Right lobe of liver (tissue), 6 donors: ENCODE results near the gene SUGCT. TPM values are rescaled to one million over a fixed set of nuclear protein-coding genes. Genes with fewer than 3 reads are reported as not detected.

ENCODE experiments used
- ATAC-seq, 4 donors: fragments of 200-7000 bp; cut with Tn5 transposase; one replicate each; pipeline ENCODE4 v1.9.1; 2020; ENCODE audit warnings: mild to moderate bottlenecking in 4 of 4, moderate library complexity in 4 of 4
- DNase-seq, 3 donors: peaks; one replicate each; pipeline ENCODE4 v3.0.0-alpha.2; 2020
- H3K27ac ChIP-seq, 3 donors: fragments of 200-600 bp; one replicate each; pipeline ENCODE4 v1.8.0; 2022
- H3K27me3 ChIP-seq, 2 donors: fragments of 200-600 bp; one replicate each; pipeline ENCODE4 v1.8.0; 2022
- H3K36me3 ChIP-seq, 4 donors: fragments of 200-600 bp; sonication (generic) in 1 of 4; one replicate each; pipeline versions ENCODE4 v1.5.1 to v1.8.0; 2017 to 2022; ENCODE audit warnings: control low read depth in 1 of 4
- H3K4me1 ChIP-seq, 4 donors: fragments of 200-600 bp; sonication (generic) in 1 of 4; one replicate each; pipeline versions ENCODE4 v1.5.1 to v1.8.0; 2017 to 2022; ENCODE audit warnings: control low read depth in 1 of 4
- H3K4me3 ChIP-seq, 3 donors: fragments of 200-600 bp; one replicate each; pipeline ENCODE4 v1.8.0; 2022
- H3K9me3 ChIP-seq, 4 donors: fragments of 200-600 bp; sonication (generic) in 1 of 4; one replicate each; pipeline versions ENCODE4 v1.5.1 to v1.8.0; 2017 to 2022; ENCODE audit warnings: control low read depth in 1 of 4
- POLR2A ChIP-seq: fragments of 450-650 bp; IDR thresholded peaks from one replicate; pipeline ENCODE4 v1.6.1; 2017; ENCODE audit warnings: antibody characterized with exemption, mild to moderate bottlenecking
- WGBS: methylation state at CpG from one replicate; pipeline ENCODE4 v1.1.6; 2018; ENCODE audit warnings: low coverage, low lambda C conversion rate; ENCODE audit not compliant: insufficient coverage; ENCODE audit errors: missing lambda C conversion rate; 5-methylcytosine and 5-hydroxymethylcytosine counted together
- intact Hi-C, 2 donors: fragments of 100-400 bp; cut with DNase I; formaldehyde crosslinking; loops; one replicate each; pipeline versions ENCODE4 v1.11.2 to v1.14.1; 2022
- total RNA-seq, 6 experiments: library from RNA; depleted of rRNA in 2 of 6; stranded (reverse); fragments of >200 nt in 2 of 6; fragmentation: NEBNext Ultra II Directional in 3 of 6; extraction: Animal tissue kit (Norgen Biotek cat#: 25700) in 3 of 6; gene quantifications; one replicate each; pipeline versions ENCODE4 v1.1.0 to v1.2.4, GENCODE V29; 2016 to 2023
- TF ChIP-seq, protein P1 (sequence below), 4 donors: fragments of 200-600 bp in 3 of 4; fragments of 450-650 bp in 1 of 4; IDR thresholded peaks; one replicate each; pipeline versions ENCODE4 v1.5.1 to v1.8.0; 2016 to 2022; ENCODE audit warnings: antibody characterized with exemption in 4 of 4, mild to moderate bottlenecking in 2 of 4
- donor health status: DM: no; HTN: yes; CAD: no.
- donor health status: DM: no; HTN: no; CAD: no.
- donor health status: DM: no; HTN: no; CAD: no.
- donor health status: DM: no; HTN: yes; CAD: no.
- donor health status: DM: no; HTN: yes; CAD: no.

Gene SUGCT
- total RNA-seq, 6 experiments from 2014 or later: 10.1 to 21.0 (median 14.2) TPM

DNA sequence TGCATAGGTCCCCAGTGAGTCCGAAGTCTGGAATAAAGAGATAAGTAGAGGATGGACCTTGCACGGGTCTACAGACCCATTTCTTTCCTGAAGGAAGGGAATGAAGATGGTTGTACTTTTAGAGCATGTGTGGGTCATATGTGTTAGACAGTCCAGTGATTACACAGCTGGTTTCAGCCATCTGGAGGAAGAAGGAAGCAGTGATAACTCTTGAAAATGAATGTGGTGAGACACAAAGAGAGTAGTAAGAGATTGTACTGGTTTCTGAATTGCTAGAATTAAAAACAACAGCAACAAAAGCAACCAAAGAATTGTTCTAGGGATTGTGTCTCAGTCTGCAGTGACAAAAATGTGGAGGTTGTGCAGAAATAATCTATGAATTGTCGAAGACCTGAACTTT is 258.9 kb downstream of the SUGCT start:
- no peak for TF ChIP-seq POLR2A
- TF ChIP-seq, protein P1, sequence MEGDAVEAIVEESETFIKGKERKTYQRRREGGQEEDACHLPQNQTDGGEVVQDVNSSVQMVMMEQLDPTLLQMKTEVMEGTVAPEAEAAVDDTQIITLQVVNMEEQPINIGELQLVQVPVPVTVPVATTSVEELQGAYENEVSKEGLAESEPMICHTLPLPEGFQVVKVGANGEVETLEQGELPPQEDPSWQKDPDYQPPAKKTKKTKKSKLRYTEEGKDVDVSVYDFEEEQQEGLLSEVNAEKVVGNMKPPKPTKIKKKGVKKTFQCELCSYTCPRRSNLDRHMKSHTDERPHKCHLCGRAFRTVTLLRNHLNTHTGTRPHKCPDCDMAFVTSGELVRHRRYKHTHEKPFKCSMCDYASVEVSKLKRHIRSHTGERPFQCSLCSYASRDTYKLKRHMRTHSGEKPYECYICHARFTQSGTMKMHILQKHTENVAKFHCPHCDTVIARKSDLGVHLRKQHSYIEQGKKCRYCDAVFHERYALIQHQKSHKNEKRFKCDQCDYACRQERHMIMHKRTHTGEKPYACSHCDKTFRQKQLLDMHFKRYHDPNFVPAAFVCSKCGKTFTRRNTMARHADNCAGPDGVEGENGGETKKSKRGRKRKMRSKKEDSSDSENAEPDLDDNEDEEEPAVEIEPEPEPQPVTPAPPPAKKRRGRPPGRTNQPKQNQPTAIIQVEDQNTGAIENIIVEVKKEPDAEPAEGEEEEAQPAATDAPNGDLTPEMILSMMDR (IDR thresholded peaks at IDR 0.05): no peak
- H3K27me3 ChIP-seq: no peaks in the 10 kb centered on the region
- no peaks in the 10 kb centered on the region for H3K9me3 ChIP-seq
- DNase-seq: no peak
- no peak overlapping the region for H3K4me3 ChIP-seq
- no peak for ATAC-seq
- WGBS: 66% methylated on average over 3 of the region's 3 CpGs
- no peaks in the 10 kb centered on the region for H3K36me3 ChIP-seq
- intact Hi-C loops: no loop called here
- no peaks in the 10 kb centered on the region for H3K4me1 ChIP-seq
- H3K27ac ChIP-seq: no peak overlapping the region

DNA sequence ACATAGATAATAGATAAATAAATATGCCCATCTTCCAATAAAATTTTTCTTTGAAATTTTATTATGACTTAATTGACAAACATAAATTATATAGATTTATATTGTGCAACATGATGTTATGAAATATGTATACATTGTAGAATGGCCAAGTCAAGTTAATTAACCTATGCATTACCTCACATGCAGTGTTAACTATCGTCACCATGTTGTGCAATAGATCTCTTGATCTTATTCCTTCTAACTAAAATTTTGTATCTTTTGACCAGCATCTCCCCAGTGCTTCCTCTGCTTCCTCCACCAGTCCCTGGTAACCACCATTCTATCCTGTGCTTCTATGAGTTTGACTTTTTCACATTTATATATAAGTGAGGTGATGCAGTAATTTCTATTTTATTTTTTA is 259.6 kb downstream of the SUGCT start:
- no peak overlapping the region for H3K27ac ChIP-seq
- H3K9me3 ChIP-seq: no peaks in the 10 kb centered on the region
- no peak overlapping the region for H3K4me3 ChIP-seq
- H3K4me1 ChIP-seq: no peaks in the 10 kb centered on the region
- 58% methylated on average over 1 of the region's 1 CpG for WGBS
- H3K36me3 ChIP-seq: no peaks in the 10 kb centered on the region
- ATAC-seq (no peak), DNase-seq (no peak)
- TF ChIP-seq, protein P1 (IDR thresholded peaks at IDR 0.05): no peak
- TF ChIP-seq POLR2A: no peak
- intact Hi-C loops: no loop called here
- H3K27me3 ChIP-seq: no peaks in the 10 kb centered on the region

DNA sequence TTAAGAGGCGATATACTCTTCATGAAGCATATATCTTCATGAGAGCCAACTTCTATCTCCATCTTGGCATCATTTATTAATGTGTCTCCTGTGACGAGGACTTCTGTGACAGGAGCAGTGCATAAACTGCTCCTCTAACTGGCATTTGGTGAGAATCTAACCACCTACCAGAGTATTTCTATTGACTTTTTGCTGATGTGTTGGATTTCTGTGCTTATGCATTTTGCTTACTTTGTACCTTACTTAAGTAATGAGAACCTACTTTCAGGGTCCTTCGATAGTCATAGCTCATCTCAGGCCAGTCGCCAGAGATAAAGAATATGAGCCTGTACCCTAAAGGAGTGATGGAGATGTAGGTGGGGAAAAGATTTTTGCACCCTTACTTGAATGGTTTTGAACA is 265.7 kb downstream of the SUGCT start:
- Histone ChIP-seq H3K4me1 (peaks cover 0 to 21% (median 6%) of the 10 kb centered on the region in 4 donors), H3K36me3 (no peaks in the 10 kb centered on the region), H3K4me3 (no peak overlapping the region), H3K27me3 (no peaks in the 10 kb centered on the region), H3K9me3 (no peaks in the 10 kb centered on the region), H3K27ac (no peak overlapping the region)
- TF ChIP-seq POLR2A: no peak
- TF ChIP-seq, protein P1 (IDR thresholded peaks at IDR 0.05): no peak
- intact Hi-C loops: no loop called here
- ATAC-seq: no peak
- no peak for DNase-seq
- 91% methylated on average over 4 of the region's 4 CpGs for WGBS

DNA sequence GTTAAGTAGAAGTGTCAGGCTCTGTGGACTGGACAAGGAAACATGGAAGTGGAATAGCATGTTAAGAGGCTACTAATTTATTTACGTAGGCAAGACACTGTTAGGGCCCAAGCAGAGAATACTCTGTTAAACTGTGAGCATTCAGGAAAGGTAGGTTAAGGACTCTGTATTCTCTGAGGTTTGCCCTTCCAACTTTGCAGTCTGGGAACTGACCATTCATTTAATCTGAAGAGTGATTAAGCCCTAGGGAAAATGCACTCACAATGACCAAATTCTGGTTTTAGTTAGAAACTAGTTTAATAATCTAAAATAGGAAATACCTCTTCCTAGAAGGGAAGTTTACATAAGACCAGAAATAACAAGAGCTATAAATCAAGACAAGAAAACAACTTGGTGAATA is 266.6 kb downstream of the SUGCT start:
- H3K9me3 ChIP-seq: no peaks in the 10 kb centered on the region
- ATAC-seq (no peak), DNase-seq (no peak)
- H3K36me3 ChIP-seq: no peaks in the 10 kb centered on the region
- H3K27me3 ChIP-seq: no peaks in the 10 kb centered on the region
- TF ChIP-seq, protein P1 (IDR thresholded peaks at IDR 0.05): no peak
- TF ChIP-seq POLR2A: no peak
- H3K4me3 ChIP-seq: no peak overlapping the region
- intact Hi-C loops: no loop called here
- peaks cover 0 to 21% (median 6%) of the 10 kb centered on the region in 4 donors for H3K4me1 ChIP-seq
- 83% methylated on average over 1 of the region's 1 CpG for WGBS
- no peak overlapping the region for H3K27ac ChIP-seq

DNA sequence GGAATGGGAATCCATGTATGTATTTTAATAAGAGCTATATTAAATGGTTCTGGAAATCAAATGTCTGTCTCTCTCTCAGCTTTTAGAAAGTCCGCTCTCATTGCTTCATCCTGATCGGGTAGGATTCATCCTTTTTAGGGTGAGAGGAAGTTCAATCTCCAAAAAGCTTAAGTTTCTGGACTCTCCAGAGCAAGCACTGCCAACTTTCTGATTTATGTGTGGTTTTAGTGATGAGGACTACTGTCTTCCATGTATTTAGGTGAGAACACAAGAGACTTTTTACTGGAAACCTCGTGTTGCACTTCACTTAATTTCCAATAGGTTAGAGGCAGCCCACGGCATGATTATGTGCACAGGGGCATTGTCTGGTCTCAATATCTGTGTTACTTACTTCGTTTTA is 267.9 kb downstream of the SUGCT start:
- ATAC-seq (peak in 3 of 4 donors; percentile 16 to 21 (median 18)), DNase-seq (no peak)
- peak overlapping the region in 1 of 3 donors; percentile 56 for H3K27ac ChIP-seq
- no peak for TF ChIP-seq POLR2A
- TF ChIP-seq, protein P1 (IDR thresholded peaks at IDR 0.05): no peak
- WGBS: 44% methylated on average over 5 of the region's 5 CpGs
- H3K36me3 ChIP-seq: no peaks in the 10 kb centered on the region
- intact Hi-C loops: no loop called here
- no peaks in the 10 kb centered on the region for H3K9me3 ChIP-seq
- no peak overlapping the region for H3K4me3 ChIP-seq
- peaks cover 0 to 21% (median 6%) of the 10 kb centered on the region in 4 donors for H3K4me1 ChIP-seq
- H3K27me3 ChIP-seq: no peaks in the 10 kb centered on the region
